Measurements from ENCODE around the gene FGF19. TPM values are rescaled to one million over a fixed set of nuclear protein-coding genes. Genes with fewer than 3 reads are reported as not detected.

Gene FGF19
- total RNA-seq, 2 experiments from 2014 or later, result 0.09 TPM; not detected in 1

DNA sequence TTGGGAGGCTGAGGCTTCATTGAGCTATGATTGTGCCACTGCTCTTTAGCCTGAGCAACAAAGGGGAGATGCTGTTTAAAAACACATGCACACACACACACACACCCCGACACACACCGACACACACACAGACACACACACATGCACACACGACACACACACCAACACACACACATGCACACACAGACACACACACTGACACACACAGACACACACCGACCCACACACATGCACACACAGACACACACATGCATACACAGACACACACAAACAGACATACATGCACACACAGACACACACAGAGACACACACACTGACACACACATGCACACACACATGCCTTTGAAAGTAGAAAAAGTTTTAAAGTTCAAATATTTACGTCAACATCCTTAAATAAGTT is 23.1 kb downstream of the FGF19 start:
- ATAC-seq, result no peak
- Mint-ChIP-seq H3K36me3 (ENCODE audit: low read depth) (no peaks in the 10 kb centered on the region), H3K4me3 (no peak overlapping the region), H3K4me1 (peaks cover 2% of the 10 kb centered on the region), H3K9me3 (ENCODE audit: low read depth) (no peaks in the 10 kb centered on the region), H3K27me3 (peaks cover 3% of the 10 kb centered on the region), H3K27ac (no peak overlapping the region)
- ChIA-PET CTCF (no interaction called here), POLR2A (no interaction called here)
- no peak for DNase-seq
- intact Hi-C loops (cut with DNase I, micrococcal nuclease), result loop anchor here in 1 of 2 experiments (10.0 kb wide), 1 partner anchor 514 kb away; no protein-coding TSS in a partner anchor

GRCh38 chr11:69677749-69678148 is 26.1 kb downstream of the FGF19 start:
- Mint-ChIP-seq H3K4me1 (peaks cover 18% of the 10 kb centered on the region), H3K36me3 (ENCODE audit: low read depth) (peaks cover 2% of the 10 kb centered on the region), H3K27me3 (peaks cover 2% of the 10 kb centered on the region), H3K4me3 (no peak overlapping the region), H3K27ac (no peak overlapping the region), H3K9me3 (ENCODE audit: low read depth) (no peaks in the 10 kb centered on the region)
- CTCF ChIA-PET, result interaction anchor here (0.9 kb wide), 1 partner anchor 8 kb away, joined by 3 read pairs; no protein-coding TSS in a partner anchor
- no peak for ATAC-seq
- POLR2A ChIA-PET, result no interaction called here
- no peak for DNase-seq
- intact Hi-C loops (cut with DNase I, micrococcal nuclease), result loop anchor here in 1 of 2 experiments (10.0 kb wide), 3 partner anchors 383 to 1643 kb away; partner anchors contain the start of genes IGHMBP2, MRPL21, MYEOV and NDUFS8

GRCh38 chr11:69674886-69675714 is 28.7 kb downstream of the FGF19 start, which contains the start of gene LTO1:
LTO1 (minus strand) TSS chr11:69675353; CDS start chr11:69675239, 114 bp downstream.
- peaks cover 2% of the 10 kb centered on the region for H3K27me3 Mint-ChIP-seq
- ChIA-PET CTCF (interaction anchor here (0.6 to 2.1 kb wide), 4 partner anchors 9 to 243 kb away, joined by 3 to 5 read pairs (median 3); no protein-coding TSS in a partner anchor), POLR2A (no interaction called here)
- H3K27ac Mint-ChIP-seq, result peak within 1 kb of the TSS; percentile 86
- peaks cover 11% of the 10 kb centered on the region for H3K36me3 Mint-ChIP-seq (ENCODE audit: low read depth)
- ATAC-seq (peak; percentile 92), DNase-seq (peak; percentile 97)
- peaks cover 26% of the 10 kb centered on the region for H3K4me1 Mint-ChIP-seq
- peak within 1 kb of the TSS; percentile 89 for H3K4me3 Mint-ChIP-seq
- intact Hi-C loops (cut with DNase I, micrococcal nuclease), result loop anchor here in 1 of 2 experiments (1.0 to 10.0 kb wide), 12 partner anchors 128 to 1640 kb away; partner anchors contain the start of genes C11orf24, CTTN, FADD and IGHMBP2
- no peaks in the 10 kb centered on the region for H3K9me3 Mint-ChIP-seq (ENCODE audit: low read depth)

GRCh38 chr11:69674267-69674885 is 29.4 kb downstream of the FGF19 start:
- ATAC-seq (peak; percentile 17), DNase-seq (peak; percentile 48)
- peak overlapping the region; percentile 89 for H3K4me3 Mint-ChIP-seq
- peaks cover 29% of the 10 kb centered on the region for H3K4me1 Mint-ChIP-seq
- H3K36me3 Mint-ChIP-seq (ENCODE audit: low read depth), result peaks cover 13% of the 10 kb centered on the region
- H3K27me3 Mint-ChIP-seq, result peaks cover 2% of the 10 kb centered on the region
- ChIA-PET CTCF (interaction anchor here (0.6 to 2.1 kb wide), 2 partner anchors 12 to 15 kb away, joined by 3 to 5 read pairs; no protein-coding TSS in a partner anchor), POLR2A (interaction anchor here (0.6 kb wide), 1 partner anchor 1138 kb away, joined by 7 read pairs; no protein-coding TSS in a partner anchor)
- intact Hi-C loops (cut with DNase I, micrococcal nuclease), result loop anchor here in 1 of 2 experiments (2.0 to 10.0 kb wide), 4 partner anchors 380 to 1640 kb away; partner anchors contain the start of genes IGHMBP2, MRPL21, MYEOV and NDUFS8
- H3K9me3 Mint-ChIP-seq (ENCODE audit: low read depth), result no peaks in the 10 kb centered on the region
- H3K27ac Mint-ChIP-seq, result peak overlapping the region; percentile 86

GRCh38 chr11:69671734-69672465 is 31.9 kb downstream of the FGF19 start:
- H3K9me3 Mint-ChIP-seq (ENCODE audit: low read depth), result no peaks in the 10 kb centered on the region
- ChIA-PET POLR2A (no interaction called here), CTCF (interaction anchor here (0.6 to 1.7 kb wide), 8 partner anchors 14 to 623 kb away, joined by 3 to 7 read pairs (median 3); partner anchors contain the start of gene TPCN2)
- no peak overlapping the region for H3K27ac Mint-ChIP-seq
- H3K36me3 Mint-ChIP-seq (ENCODE audit: low read depth), result peaks cover 27% of the 10 kb centered on the region
- intact Hi-C loops (cut with DNase I, micrococcal nuclease), result loop anchor here in 1 of 2 experiments (2.0 to 10.0 kb wide), 4 partner anchors 29 to 1637 kb away; partner anchors contain the start of genes IGHMBP2, MRPL21, MYEOV and NDUFS8
- H3K4me3 Mint-ChIP-seq, result no peak overlapping the region
- H3K27me3 Mint-ChIP-seq, result no peaks in the 10 kb centered on the region
- no peak for DNase-seq
- ATAC-seq, result no peak
- peaks cover 29% of the 10 kb centered on the region for H3K4me1 Mint-ChIP-seq

- no peaks in the 10 kb centered on the region for H3K9me3 Mint-ChIP-seq (ENCODE audit: low read depth)
- POLR2A ChIA-PET, result no interaction called here
- peaks cover 27% of the 10 kb centered on the region for H3K36me3 Mint-ChIP-seq (ENCODE audit: low read depth)
Measured at GRCh38 chr11:69670158-69670845, 33.5 kb downstream of the FGF19 start.

GRCh38 chr11:69669486-69669885 is 34.3 kb downstream of the FGF19 start:
- ATAC-seq, result no peak

More at GRCh38 chr11:69670158-69670845, 33.5 kb downstream of the FGF19 start:
- DNase-seq (peak; percentile 77), ATAC-seq (peak; percentile 38)
- CTCF ChIA-PET, result interaction anchor here (0.8 to 2.0 kb wide), 15 partner anchors 9 to 719 kb away, joined by 3 to 13 read pairs (median 5); partner anchors contain the start of gene TPCN2
- H3K27ac Mint-ChIP-seq, result no peak overlapping the region
- no peak overlapping the region for H3K4me3 Mint-ChIP-seq
- no peaks in the 10 kb centered on the region for H3K27me3 Mint-ChIP-seq
- intact Hi-C loops (cut with DNase I, micrococcal nuclease), result loop anchor here in 1 of 2 experiments (1.0 to 10.0 kb wide), 5 partner anchors 28 to 1636 kb away; partner anchors contain the start of genes IGHMBP2, MRPL21, MYEOV and NDUFS8
- peaks cover 26% of the 10 kb centered on the region for H3K4me1 Mint-ChIP-seq

DNA sequence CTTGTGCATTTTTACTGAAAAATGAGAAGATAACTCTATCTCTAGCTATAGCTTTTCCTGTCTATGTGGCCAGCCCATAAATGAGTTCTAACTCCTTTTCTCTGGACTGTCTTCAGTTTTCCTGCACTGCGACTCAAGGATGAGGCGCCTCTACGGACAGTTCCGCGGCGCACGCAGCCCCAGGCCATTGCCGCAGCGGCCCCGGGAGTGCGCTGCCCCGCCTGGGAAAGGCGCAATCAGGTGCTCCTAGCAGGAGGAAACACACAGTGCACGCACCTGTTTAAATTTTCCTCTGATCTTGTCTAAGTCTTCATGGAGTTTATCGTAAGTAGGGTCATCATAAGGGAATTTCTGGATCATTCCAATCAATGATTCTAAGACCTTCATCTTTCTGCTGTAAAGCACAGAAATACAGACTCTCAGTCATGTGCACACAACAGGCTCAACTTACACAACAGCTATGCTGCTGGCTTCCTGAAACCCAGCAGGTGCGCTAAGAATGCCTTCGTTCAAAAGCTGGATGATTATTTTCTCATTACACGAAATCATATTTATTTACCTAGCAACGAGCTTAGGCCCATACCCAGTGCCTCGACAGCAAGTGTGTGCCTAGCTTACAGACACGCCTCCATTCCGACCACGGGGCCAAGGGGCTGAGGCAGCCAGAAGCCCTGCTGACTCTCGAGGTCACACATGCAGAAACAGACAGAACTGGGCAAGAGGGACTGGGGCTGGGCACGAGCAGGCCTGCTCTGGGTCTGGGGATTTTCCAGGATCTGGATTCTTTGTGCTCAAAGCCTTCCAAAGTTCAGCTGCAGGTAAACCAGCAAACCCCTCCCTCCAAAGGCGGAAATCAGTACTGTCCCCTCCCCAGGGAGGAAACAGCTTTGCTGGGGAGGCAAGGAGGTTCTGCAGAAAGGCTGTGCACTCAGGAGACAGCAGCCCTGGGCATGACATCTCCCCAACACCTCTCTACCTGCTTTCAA is 35.9 kb downstream of the FGF19 start:
- DNase-seq (no peak), ATAC-seq (no peak)
- Mint-ChIP-seq H3K4me3 (no peak overlapping the region), H3K27me3 (no peaks in the 10 kb centered on the region), H3K9me3 (ENCODE audit: low read depth) (no peaks in the 10 kb centered on the region), H3K36me3 (ENCODE audit: low read depth) (peaks cover 36% of the 10 kb centered on the region), H3K27ac (no peak overlapping the region), H3K4me1 (peaks cover 11% of the 10 kb centered on the region)
- intact Hi-C loops (cut with DNase I, micrococcal nuclease), result no loop called here
- CTCF ChIA-PET, result interaction anchor here (0.6 to 1.0 kb wide), 2 partner anchors 155 to 340 kb away, joined by 3 read pairs; no protein-coding TSS in a partner anchor
- POLR2A ChIA-PET, result no interaction called here

More at GRCh38 chr11:69669486-69669885, 34.3 kb downstream of the FGF19 start:
- Mint-ChIP-seq H3K36me3 (ENCODE audit: low read depth) (peaks cover 33% of the 10 kb centered on the region), H3K4me3 (no peak overlapping the region), H3K9me3 (ENCODE audit: low read depth) (no peaks in the 10 kb centered on the region), H3K4me1 (peaks cover 25% of the 10 kb centered on the region), H3K27me3 (no peaks in the 10 kb centered on the region), H3K27ac (no peak overlapping the region)
- intact Hi-C loops (cut with DNase I, micrococcal nuclease), result no loop called here
- POLR2A ChIA-PET, result no interaction called here
- CTCF ChIA-PET, result interaction anchor here (0.6 to 2.0 kb wide), 6 partner anchors 11 to 569 kb away, joined by 4 to 13 read pairs (median 6); no protein-coding TSS in a partner anchor
- DNase-seq, result no peak

DNA sequence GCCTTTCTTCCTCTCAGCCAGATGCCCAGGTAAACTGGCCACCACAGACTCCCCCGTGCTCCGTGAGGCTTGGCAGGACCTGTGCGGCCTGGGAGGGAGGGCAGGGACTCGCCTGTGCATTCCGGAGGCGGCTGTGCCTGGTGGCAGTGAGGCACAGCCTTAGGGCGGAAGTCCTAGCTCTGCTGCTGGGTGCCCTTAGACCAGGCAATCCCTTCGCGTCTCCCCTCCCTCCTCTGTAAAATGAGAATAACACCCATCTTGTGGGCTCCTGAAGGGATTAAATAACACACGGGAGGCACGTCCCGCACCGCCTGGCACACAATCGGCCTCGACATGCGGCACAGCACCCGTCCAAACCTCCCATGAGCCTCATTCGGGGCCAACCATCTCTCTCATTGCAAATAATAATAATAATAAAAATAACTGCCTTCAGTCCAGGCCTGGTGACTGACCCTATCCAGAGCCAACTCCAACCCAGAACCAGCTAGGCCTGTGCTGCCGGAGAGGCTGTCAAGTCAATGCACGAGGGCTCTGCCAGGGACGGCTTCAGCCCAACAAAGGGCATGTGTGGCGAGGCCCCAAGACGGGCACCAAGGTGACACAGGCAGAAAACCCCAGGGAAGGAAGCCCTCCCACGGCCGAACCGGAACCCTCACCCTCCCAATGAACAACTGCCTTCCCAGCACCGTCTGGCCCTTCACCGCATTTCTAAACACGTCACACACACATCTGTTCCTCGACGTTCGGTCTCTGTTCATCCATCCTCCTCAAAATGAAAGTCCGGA is 36.9 kb downstream of the FGF19 start:
- no peak overlapping the region for H3K4me3 Mint-ChIP-seq
- ChIA-PET POLR2A (no interaction called here), CTCF (no interaction called here)
- peaks cover 11% of the 10 kb centered on the region for H3K4me1 Mint-ChIP-seq
- H3K27ac Mint-ChIP-seq, result no peak overlapping the region
- no peaks in the 10 kb centered on the region for H3K27me3 Mint-ChIP-seq
- ATAC-seq (no peak), DNase-seq (no peak)
- peaks cover 36% of the 10 kb centered on the region for H3K36me3 Mint-ChIP-seq (ENCODE audit: low read depth)
- intact Hi-C loops (cut with DNase I, micrococcal nuclease), result no loop called here
- no peaks in the 10 kb centered on the region for H3K9me3 Mint-ChIP-seq (ENCODE audit: low read depth)

Data from activated CD4-positive, alpha-beta T cell treated with anti-CD3 and anti-CD28 coated beads for 36 hours (primary cell).